K562 (cell line): ENCODE data around the gene ZNF519. TPM values are rescaled to one million over a fixed set of nuclear protein-coding genes. Genes with fewer than 3 reads are reported as not detected.
A peak's percentile ranks its signal among the peaks of the same experiment; 100 is the strongest.
"Not testable (repeated sequence)": the region's sequence is repeated elsewhere in the genome, so short reads cannot be mapped to it uniquely, and the experiment has no call there.

Experiments
- ATAC-seq: fragments of 200-7000 bp; cut with Tn5 transposase; 3 replicates; pipeline ENCODE4 v1.9.1; 2020; ENCODE audit warnings: moderate library complexity
- Bru-seq: library from RNA; stranded (reverse); fragments of 400-500 nt; gene quantifications from one replicate; lab custom pipeline; 2021; lab: Mats Ljungman, UMichigan
- BruChase-seq, 2 experiments: library from RNA; stranded (reverse); fragments of 400-500 nt; gene quantifications; one replicate each; lab custom pipeline; 2021; lab: Mats Ljungman, UMichigan
- BruUV-seq: library from RNA; stranded (reverse); fragments of 400-500 nt; replicated peaks from 2 replicates; lab custom pipeline; 2021; lab: Mats Ljungman, UMichigan
- CTCF ChIA-PET: fragments of 300-600 bp; formaldehyde crosslinking; extraction: SDS; loops from one replicate; lab custom pipeline; 2021; ENCODE audit warnings: low intra/inter-chr PET ratio; lab: Yijun Ruan, JAX
- POLR2A ChIA-PET: fragments of 300-600, 350-650 bp; sonication (Branson Sonifier 250); formaldehyde crosslinking; extraction: SDS; loops from one replicate; lab custom pipeline; 2021; ENCODE audit warnings: antibody characterized with exemption, inconsistent platforms; lab: Yijun Ruan, JAX
- DNase-seq, 4 experiments: peaks; one replicate each; pipeline versions ENCODE4 v3.0.0 to v3.0.0-alpha.2; 2011 to 2018; ENCODE audit warnings: low spot score in 3 of 4, mixed read lengths in 3 of 4; ENCODE audit errors: extremely low read depth in 1 of 4
- FAIRE-seq: peaks from 2 replicates; lab custom pipeline; 2011; peaks lifted over from hg19 to GRCh38; lab: Jason Lieb, UNC
- H2AFZ ChIP-seq: 2 replicates; pipeline ENCODE4 v1.6.0; 2011; ENCODE audit warnings: low read depth, low read length, control low read depth, inconsistent platforms
- H3K27ac ChIP-seq: fragments of 200-600 bp; 3 replicates; pipeline ENCODE4 v1.8.0; 2011; ENCODE audit warnings: low read depth, mild to moderate bottlenecking, control low read depth, inconsistent platforms, low read length, moderate library complexity, mixed read lengths; ENCODE audit errors: extremely low read depth
- H3K27me3 ChIP-seq, 2 experiments: fragments of 300-600 bp in 1 of 2; 2 replicates in 1 of 2; 3 replicates in 1 of 2; pipeline versions ENCODE4 v1.6.0 to v1.8.0; 2011; ENCODE audit warnings: inconsistent platforms in 2 of 2, low read length in 2 of 2, mild to moderate bottlenecking in 1 of 2, mixed read lengths in 1 of 2, moderate library complexity in 1 of 2; ENCODE audit not compliant: control insufficient read depth in 2 of 2, insufficient read depth in 2 of 2
- H3K36me3 ChIP-seq: fragments of 300-600 bp; 3 replicates; pipeline ENCODE4 v1.8.0; 2011; ENCODE audit warnings: mild to moderate bottlenecking, low read length, inconsistent platforms; ENCODE audit not compliant: control insufficient read depth, insufficient read depth
- H3K4me1 ChIP-seq, 2 experiments: fragments of 200-600 bp in 1 of 2; replicated peaks in 1 of 2; 2 replicates in 1 of 2; 3 replicates in 1 of 2; pipeline versions ENCODE4 v1.5.1 to v1.8.0; 2011; ENCODE audit warnings: inconsistent platforms in 2 of 2, low read length in 2 of 2, mild to moderate bottlenecking in 1 of 2, mixed read lengths in 1 of 2, moderate library complexity in 1 of 2; ENCODE audit not compliant: control insufficient read depth in 2 of 2, insufficient read depth in 2 of 2
- H3K4me2 ChIP-seq: 2 replicates; pipeline ENCODE4 v1.6.1; 2011; ENCODE audit warnings: low read length, control low read depth, inconsistent platforms, mixed read lengths; ENCODE audit not compliant: insufficient read depth
- H3K4me3 ChIP-seq: fragments of 200-600 bp; sonication (generic), shearing (Covaris generic); 2 replicates; pipeline ENCODE4 v1.5.1; 2016; ENCODE audit warnings: control low read depth, inconsistent platforms
- H3K79me2 ChIP-seq: fragments of 200-600 bp; 3 replicates; pipeline ENCODE4 v1.8.0; 2011; ENCODE audit warnings: low read length, inconsistent platforms; ENCODE audit not compliant: control insufficient read depth, insufficient read depth
- H3K9ac ChIP-seq, 2 experiments: 2 replicates each; pipeline versions ENCODE4 v1.6.0 to v1.6.1; 2011; ENCODE audit warnings: low read depth in 2 of 2, low read length in 2 of 2, control low read depth in 1 of 2, inconsistent platforms in 1 of 2, mild to moderate bottlenecking in 1 of 2, mixed read lengths in 1 of 2; ENCODE audit not compliant: insufficient read depth in 1 of 2
- H3K9me1 ChIP-seq: one replicate; pipeline ENCODE4 v1.6.0; 2011; ENCODE audit warnings: inconsistent platforms, mild to moderate bottlenecking, low read length, moderate library complexity; ENCODE audit not compliant: control insufficient read depth, insufficient read depth
- H3K9me3 ChIP-seq: replicated peaks from 2 replicates; pipeline ENCODE4 v1.5.1; 2011; ENCODE audit warnings: low read depth, low read length, inconsistent platforms; ENCODE audit not compliant: control insufficient read depth, insufficient read depth
- H4K20me1 ChIP-seq: replicated peaks from 2 replicates; pipeline ENCODE4 v1.6.1; 2011; ENCODE audit warnings: low read length, inconsistent platforms, mixed read lengths; ENCODE audit not compliant: control insufficient read depth, insufficient read depth
- C11orf30 ChIP-seq: fragments of 450-650 bp; IDR thresholded peaks from 2 replicates; pipeline ENCODE4 v1.6.1; 2016; ENCODE audit warnings: low read depth, mild to moderate bottlenecking
- CREM ChIP-seq: IDR thresholded peaks from 2 replicates; pipeline ENCODE4 v1.6.1; 2014; ENCODE audit warnings: antibody characterized with exemption, low read depth
- CXXC5 ChIP-seq: fragments of 250-450 bp; sonication (Bioruptor Pico); IDR thresholded peaks from 2 replicates; pipeline ENCODE4 v1.8.0; 2022; ENCODE audit warnings: inconsistent platforms, mild to moderate bottlenecking, moderate library complexity
- E2F6 ChIP-seq, 2 experiments: IDR thresholded peaks; 2 replicates each; pipeline ENCODE4 v1.6.1; 2011; ENCODE audit warnings: borderline replicate concordance in 1 of 2, control low read depth in 1 of 2, low read depth in 1 of 2, low read length in 1 of 2, mild to moderate bottlenecking in 1 of 2, mixed read lengths in 1 of 2, moderate library complexity in 1 of 2; ENCODE audit not compliant: insufficient read depth in 1 of 2, insufficient read length in 1 of 2, poor library complexity in 1 of 2, severe bottlenecking in 1 of 2; ENCODE audit errors: extremely low read depth in 1 of 2
- EP400 ChIP-seq: fragments of 450-650 bp; IDR thresholded peaks from 2 replicates; pipeline ENCODE4 v1.6.1; 2017; ENCODE audit warnings: antibody characterized with exemption, mild to moderate bottlenecking, moderate library complexity
- FOS ChIP-seq: IDR thresholded peaks from 3 replicates; pipeline ENCODE4 v1.6.1; 2011; ENCODE audit not compliant: insufficient read length; ENCODE audit errors: extremely low read depth
- MEIS2 ChIP-seq: fragments of 450-650 bp; IDR thresholded peaks from 2 replicates; pipeline ENCODE4 v1.6.1; 2014; ENCODE audit warnings: mild to moderate bottlenecking; ENCODE audit not compliant: partially characterized antibody
- NFYB ChIP-seq: IDR thresholded peaks from 2 replicates; pipeline ENCODE4 v1.6.1; 2011; ENCODE audit warnings: mild to moderate bottlenecking, moderate library complexity; ENCODE audit not compliant: insufficient read length; ENCODE audit errors: extremely low read depth
- PHF8 ChIP-seq: fragments of 200-600 bp; sonication (generic); IDR thresholded peaks from 2 replicates; pipeline ENCODE4 v1.6.1; 2012; ENCODE audit warnings: mixed run types, mild to moderate bottlenecking, inconsistent platforms, low read length, moderate library complexity, borderline replicate concordance
- PKNOX1 ChIP-seq: fragments of 450-650 bp; IDR thresholded peaks from 2 replicates; pipeline ENCODE4 v1.6.1; 2016
- POLR2G ChIP-seq: fragments of 200-400 bp; formaldehyde crosslinking; IDR thresholded peaks from 2 replicates; pipeline ENCODE4 v1.6.1; 2017; ENCODE audit warnings: low read depth, mild to moderate bottlenecking, antibody characterized with exemption, low read length, moderate library complexity
- RBM25 ChIP-seq: fragments of 200-400 bp; formaldehyde crosslinking; IDR thresholded peaks from 2 replicates; pipeline ENCODE4 v1.6.1; 2018; ENCODE audit warnings: low read length, low read depth, moderate library complexity; ENCODE audit not compliant: severe bottlenecking
- WGBS: fragments of 100-300 bp; shearing (Covaris generic); methylation state at CpG from one replicate; pipeline ENCODE4 v1.1.6; 2016; ENCODE audit warnings: low coverage, mixed read lengths; ENCODE audit not compliant: insufficient coverage; ENCODE audit errors: missing lambda C conversion rate; 5-methylcytosine and 5-hydroxymethylcytosine counted together
- in situ Hi-C: fragments of 300-500 bp; cut with MboI; formaldehyde crosslinking; loops from 4 replicates; pipeline ENCODE4 v1.15.0; 2018; ENCODE audit warnings: inconsistent platforms, mixed read lengths
- intact Hi-C: fragments of 100-400 bp; cut with micrococcal nuclease; formaldehyde crosslinking; loops from 2 replicates; pipeline ENCODE4 v1.14.2; 2022
- long read RNA-seq, 3 experiments: library from polyadenylated mRNA in 2 of 3; library from RNA in 1 of 3; unstranded in 2 of 3; stranded (forward) in 1 of 3; transcript quantifications; one replicate each; pipeline ENCODE4 v2.0.0, GENCODE V29; 2019 to 2022
- polyA minus RNA-seq, 3 experiments: library from RNA; depleted of rRNA, polyadenylated mRNA; stranded (reverse); fragments of >200 nt; gene quantifications; 2 replicates each; pipeline ENCODE4 v1.2.3, GENCODE V29; 2011
- polyA plus RNA-seq, 8 experiments: library from polyadenylated mRNA; depleted of rRNA in 4 of 8; stranded (reverse) in 5 of 8; unstranded in 3 of 8; fragments of >200 nt; fragmentation: Nextera tagmentation in 2 of 8; fragmentation: Illumina TruSeq in 1 of 8; extraction: Ambion mirVana in 2 of 8; extraction: Trizol in 1 of 8; gene quantifications; 2 replicates each; pipeline versions ENCODE4 v1.2.1 to v1.2.3, GENCODE V29; 2011 to 2014; ENCODE audit warnings: inconsistent platforms in 1 of 8, missing spikeins in 1 of 8
- total RNA-seq, 7 experiments: library from RNA; depleted of rRNA in 6 of 7; stranded (reverse); fragments of >200 nt in 6 of 7; fragmentation: Illumina TruSeq in 2 of 7; extraction: Trizol in 2 of 7; gene quantifications; 2 replicates each; pipeline versions ENCODE4 v1.2.1 to v1.2.3, GENCODE V29; 2011 to 2021; ENCODE audit warnings: low replicate concordance in 1 of 7

The ZNF519 gene
- total RNA-seq (2011; cell fraction: chromatin; rRNA removed; ENCODE audit: low replicate concordance): 51.9 and 106 TPM in 2 replicates
- total RNA-seq (2011; cell fraction: nucleolus; rRNA removed): 22.8 and 27.1 TPM in 2 replicates
- total RNA-seq (2011; cell fraction: nucleoplasm; rRNA removed): 52.9 and 82.7 TPM in 2 replicates
- 5.2 and 6.0 TPM in 2 replicates for total RNA-seq (2014; rRNA removed)
- 12.2 and 12.7 TPM in 2 replicates for total RNA-seq (2014; rRNA removed; fragmentation: Illumina TruSeq; extraction: Trizol)
- total RNA-seq (2015; rRNA removed; fragmentation: Illumina TruSeq; extraction: Trizol): 10.7 and 11.5 TPM in 2 replicates
- total RNA-seq (2021): 6.1 and 7.8 TPM in 2 replicates
- 15.1 and 17.8 TPM in 2 replicates for polyA plus RNA-seq (2011; rRNA removed)
- polyA plus RNA-seq (2011; cell fraction: cytosol; rRNA removed): 2.9 and 8.8 TPM in 2 replicates
- 30.5 and 37.0 TPM in 2 replicates for polyA plus RNA-seq (2011; cell fraction: nucleus; rRNA removed)
- polyA plus RNA-seq (2012): 6.0 TPM in 2 replicates
- polyA plus RNA-seq (2014; fragmentation: Illumina TruSeq; extraction: Trizol): 8.9 and 10.1 TPM in 2 replicates
- polyA plus RNA-seq (2014; fragmentation: Nextera tagmentation; extraction: Ambion mirVana): 1 to 10 TPM; 5.1 to 6.7 TPM
- 7.9 and 14.4 TPM in 2 replicates for polyA plus RNA-seq (2014; rRNA removed)
- polyA minus RNA-seq (2011; rRNA and poly(A)+ RNA removed): 15.1 and 30.0 TPM in 2 replicates
- polyA minus RNA-seq (2011; cell fraction: cytosol; rRNA and poly(A)+ RNA removed): 6.1 and 6.2 TPM in 2 replicates
- 21.4 and 30.1 TPM in 2 replicates for polyA minus RNA-seq (2011; cell fraction: nucleus; rRNA and poly(A)+ RNA removed)
- Bru-seq, nascent RNA: percentile 73 among the genes with signal in this experiment
- BruChase-seq, experiment 1, labeled RNA remaining after a 2-hour chase: percentile 81 among the genes with signal in this experiment
- BruChase-seq, experiment 2, labeled RNA remaining after a 6-hour chase: percentile 81 among the genes with signal in this experiment
- long read RNA-seq, experiment 1, partial matches to known transcripts: 0 of 12 reads
- long read RNA-seq, experiment 1, other reads (novel, unspliced or antisense): 4 of 12 reads
- long read RNA-seq, experiment 2: 0 reads
- long read RNA-seq, experiment 3, partial matches to known transcripts: 1 of 3 reads
- long read RNA-seq, experiment 3, other reads (novel, unspliced or antisense): 0 of 3 reads

GRCh38 chr18:14132271-14132700, at the start of gene ZNF519:
ZNF519 (minus strand) TSS chr18:14132435; CDS start chr18:14132277, 158 bp downstream.
- DNase-seq: peak; percentile 81 to 92 (median 84)
- TF ChIP-seq MEIS2 (peak; percentile 23), RBM25 (peak; percentile 71), NFYB (peak; percentile 88), FOS (peak; percentile 79), C11orf30 (0 out of 2 replicates have a peak, but pooled peaks have one; percentile 20), EP400 (0 out of 2 replicates have a peak, but pooled peaks have one; percentile 9), CREM (peak; percentile 66), CXXC5 (CRISPR knock-in tag) (peak; percentile 58; the same call in 1 of the 2 replicates), PHF8 (peak; percentile 57; the same call in 1 of the 2 replicates), POLR2G (peak; percentile 79), E2F6 (IDR thresholded peaks at IDR 0.05; ENCODE audit: borderline replicate concordance in 1 of 2, extremely low read depth in 1 of 2, insufficient read depth in 1 of 2, insufficient read length in 1 of 2, low read depth in 1 of 2, low read length in 1 of 2, poor library complexity in 1 of 2, severe bottlenecking in 1 of 2) (peak in 1 of 2 experiments; percentile 39), PKNOX1 (peak; percentile 99)

More at GRCh38 chr18:14132271-14132700, at the start of gene ZNF519:
- CTCF ChIA-PET, BruUV-seq, in situ Hi-C loops, H3K27me3 ChIP-seq, H3K79me2 ChIP-seq, H3K9me1 ChIP-seq, H3K9me3 ChIP-seq, H4K20me1 ChIP-seq, H3K4me1 ChIP-seq, POLR2A ChIA-PET, H3K36me3 ChIP-seq, intact Hi-C loops: not testable (repeated sequence)
- H3K4me3 ChIP-seq: peak within 1 kb of the TSS; percentile 52
- H3K9ac ChIP-seq: peak within 1 kb of the TSS; percentile 53 to 86; a peak in 3 of 4 replicates
- peak within 1 kb of the TSS; percentile 80 for H2AFZ ChIP-seq
- ATAC-seq: peak; percentile 100
- peak within 1 kb of the TSS; percentile 68; the same call in 1 of the 2 replicates for H3K4me2 ChIP-seq
- H3K27ac ChIP-seq: peak within 1 kb of the TSS; percentile 41; the same call in 1 of the 3 replicates
- FAIRE-seq: peak; percentile 98
- 0% methylated on average over 18 of the region's 20 CpGs for WGBS
